ENCODE data around the gene ELL.

- TF ChIP-seq, protein P1, sequence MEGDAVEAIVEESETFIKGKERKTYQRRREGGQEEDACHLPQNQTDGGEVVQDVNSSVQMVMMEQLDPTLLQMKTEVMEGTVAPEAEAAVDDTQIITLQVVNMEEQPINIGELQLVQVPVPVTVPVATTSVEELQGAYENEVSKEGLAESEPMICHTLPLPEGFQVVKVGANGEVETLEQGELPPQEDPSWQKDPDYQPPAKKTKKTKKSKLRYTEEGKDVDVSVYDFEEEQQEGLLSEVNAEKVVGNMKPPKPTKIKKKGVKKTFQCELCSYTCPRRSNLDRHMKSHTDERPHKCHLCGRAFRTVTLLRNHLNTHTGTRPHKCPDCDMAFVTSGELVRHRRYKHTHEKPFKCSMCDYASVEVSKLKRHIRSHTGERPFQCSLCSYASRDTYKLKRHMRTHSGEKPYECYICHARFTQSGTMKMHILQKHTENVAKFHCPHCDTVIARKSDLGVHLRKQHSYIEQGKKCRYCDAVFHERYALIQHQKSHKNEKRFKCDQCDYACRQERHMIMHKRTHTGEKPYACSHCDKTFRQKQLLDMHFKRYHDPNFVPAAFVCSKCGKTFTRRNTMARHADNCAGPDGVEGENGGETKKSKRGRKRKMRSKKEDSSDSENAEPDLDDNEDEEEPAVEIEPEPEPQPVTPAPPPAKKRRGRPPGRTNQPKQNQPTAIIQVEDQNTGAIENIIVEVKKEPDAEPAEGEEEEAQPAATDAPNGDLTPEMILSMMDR (IDR thresholded peaks at IDR 0.05) = no peak
- TF ChIP-seq POLR2AphosphoS5 (IDR thresholded peaks at IDR 0.05) = no peak
- TF ChIP-seq POLR2A (IDR thresholded peaks at IDR 0.05) = no peak
Measured at GRCh38 chr19:18518639-18519038, 3.2 kb downstream of the ELL start.
